HG03039 (cell line): ENCODE data around the gene C5orf24.
"Not testable (repeated sequence)": the region's sequence is repeated elsewhere in the genome, so short reads cannot be mapped to it uniquely, and the experiment has no call there.

Source experiments
- ATAC-seq: cut with Tn5 transposase; IDR thresholded peaks from one replicate; pipeline ENCODE4 v1.9.1; 2021; ENCODE audit warnings: mild to moderate bottlenecking, moderate library complexity; ENCODE audit not compliant: unreplicated experiment

Gene C5orf24

GRCh38 chr5:134845852-134846640 lies at the start of gene C5orf24:
Gene C5orf24 (plus strand): TSS chr5:134845968. CDS start chr5:134854901, 8,933 bp downstream.
- peak; percentile 88 for ATAC-seq

GRCh38 chr5:134798468-134798867 lies 47.3 kb upstream of the C5orf24 start:
- ATAC-seq, result no peak

GRCh38 chr5:134803821-134804220 lies 41.9 kb upstream of the C5orf24 start:
- no peak for ATAC-seq

- no peak for ATAC-seq
Measured at GRCh38 chr5:134813407-134813806, 32.4 kb upstream of the C5orf24 start.

GRCh38 chr5:134813827-134814226 lies 31.9 kb upstream of the C5orf24 start:
- ATAC-seq, result no peak

GRCh38 chr5:134817006-134817405 lies 28.8 kb upstream of the C5orf24 start:
- ATAC-seq, result no peak

GRCh38 chr5:134818776-134819175 lies 27.0 kb upstream of the C5orf24 start:
- no peak for ATAC-seq

GRCh38 chr5:134819407-134819963 lies 26.3 kb upstream of the C5orf24 start:
- no peak for ATAC-seq

- ATAC-seq, result no peak
Measured at GRCh38 chr5:134821841-134822240, 23.9 kb upstream of the C5orf24 start.

- no peak for ATAC-seq
Measured at GRCh38 chr5:134824681-134825080, 21.1 kb upstream of the C5orf24 start.

GRCh38 chr5:134825212-134825611 lies 20.6 kb upstream of the C5orf24 start:
- no peak for ATAC-seq

- no peak for ATAC-seq
Measured at GRCh38 chr5:134833340-134834032, 12.3 kb upstream of the C5orf24 start.

- no peak for ATAC-seq
Measured at GRCh38 chr5:134835623-134836022, 10.1 kb upstream of the C5orf24 start.

- no peak for ATAC-seq
Measured at GRCh38 chr5:134837530-134838181, 8.1 kb upstream of the C5orf24 start.

GRCh38 chr5:134838361-134838760 lies 7.4 kb upstream of the C5orf24 start:
- not testable (repeated sequence) for ATAC-seq

- no peak for ATAC-seq
Measured at GRCh38 chr5:134840811-134841210, 5.0 kb upstream of the C5orf24 start.

GRCh38 chr5:134844252-134844651 lies 1.5 kb upstream of the C5orf24 start:
- ATAC-seq, result no peak

- ATAC-seq, result peak; percentile 1
Measured at GRCh38 chr5:134845335-134845851, 375 bp upstream of the C5orf24 start.

- ATAC-seq, result no peak
Measured at GRCh38 chr5:134846641-134846960, 833 bp downstream of the C5orf24 start.

GRCh38 chr5:134849434-134849933 lies 3.7 kb downstream of the C5orf24 start:
- ATAC-seq, result not testable (repeated sequence)

- no peak for ATAC-seq
Measured at GRCh38 chr5:134851307-134851923, 5.6 kb downstream of the C5orf24 start.
